GM10847 (cell line): Measurements from ENCODE around the gene GALNT9.

ENCODE experiments used
- POLR2A ChIP-seq: IDR thresholded peaks from 2 replicates; pipeline ENCODE4 v1.6.1; 2011; ENCODE audit not compliant: insufficient read length; ENCODE audit errors: extremely low read depth

The GALNT9 gene

DNA sequence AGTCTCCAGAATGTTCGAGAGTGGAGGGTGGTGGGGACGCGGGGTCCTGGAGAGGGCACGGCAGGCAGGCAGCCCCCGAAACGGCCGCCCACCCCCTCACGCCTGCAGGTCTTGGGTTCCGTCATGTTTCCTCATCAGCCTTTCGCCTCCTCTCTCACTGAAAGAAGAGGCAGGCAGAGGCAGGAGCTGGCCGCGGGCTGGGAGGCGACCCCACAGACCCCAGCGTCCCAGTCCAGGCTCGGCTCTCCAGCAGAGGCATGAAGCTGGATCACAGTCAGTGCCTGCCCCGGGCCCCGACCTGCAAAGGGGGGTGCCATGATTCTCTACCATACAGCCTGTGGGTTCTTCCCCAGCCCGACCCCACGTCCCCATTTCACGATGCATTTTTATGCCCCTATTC lies 13.4 kb downstream of the GALNT9 start:
- TF ChIP-seq POLR2A, result no peak

GRCh38 chr12:132315507-132315906 lies 13.9 kb downstream of the GALNT9 start:
- TF ChIP-seq POLR2A, result no peak

GRCh38 chr12:132314516-132315233 lies 14.7 kb downstream of the GALNT9 start:
- TF ChIP-seq POLR2A, result no peak

DNA sequence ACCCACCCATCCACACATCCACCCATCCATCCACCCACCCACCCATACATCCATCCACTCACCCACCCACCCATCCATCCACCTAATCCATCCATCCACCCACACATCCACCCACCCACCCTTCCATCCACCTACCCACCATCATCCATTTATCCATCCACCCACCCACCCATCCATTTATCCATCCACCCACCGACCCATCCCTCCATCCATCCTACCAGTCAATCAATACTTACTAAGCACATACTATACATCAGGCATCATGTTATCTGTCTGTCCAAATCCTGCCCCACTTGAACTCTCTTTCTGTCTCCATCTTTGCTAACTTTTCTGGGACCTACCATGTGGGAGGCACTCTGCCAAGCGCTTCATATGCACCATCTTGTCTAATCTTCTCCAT lies 15.4 kb downstream of the GALNT9 start:
- TF ChIP-seq POLR2A, result no peak

- no peak for TF ChIP-seq POLR2A
These were observed 16.2 kb downstream of the GALNT9 start for GRCh38 chr12:132313182-132313581.

DNA sequence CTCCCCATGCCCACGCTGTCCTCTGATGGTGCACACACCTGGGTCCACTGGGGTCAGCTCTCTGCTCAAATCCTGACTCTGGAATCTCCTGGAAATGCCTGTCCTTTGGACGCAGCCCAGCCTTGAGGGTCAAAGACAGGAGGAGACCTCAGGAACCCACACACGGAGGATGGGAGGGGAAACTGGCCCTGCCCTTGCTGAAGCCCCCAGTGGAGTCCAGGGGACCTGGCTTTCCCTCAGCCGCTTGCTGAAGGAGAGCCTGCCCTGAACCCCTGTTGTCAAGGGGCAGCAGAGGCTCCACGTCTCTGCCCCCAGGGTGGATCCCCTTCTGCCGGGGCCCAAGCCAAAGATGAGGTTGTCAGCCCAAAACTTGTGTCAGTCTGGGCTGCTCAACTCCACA lies 16.9 kb downstream of the GALNT9 start:
- TF ChIP-seq POLR2A, result no peak

GRCh38 chr12:132311201-132311915 lies 18.0 kb downstream of the GALNT9 start:
- no peak for TF ChIP-seq POLR2A

DNA sequence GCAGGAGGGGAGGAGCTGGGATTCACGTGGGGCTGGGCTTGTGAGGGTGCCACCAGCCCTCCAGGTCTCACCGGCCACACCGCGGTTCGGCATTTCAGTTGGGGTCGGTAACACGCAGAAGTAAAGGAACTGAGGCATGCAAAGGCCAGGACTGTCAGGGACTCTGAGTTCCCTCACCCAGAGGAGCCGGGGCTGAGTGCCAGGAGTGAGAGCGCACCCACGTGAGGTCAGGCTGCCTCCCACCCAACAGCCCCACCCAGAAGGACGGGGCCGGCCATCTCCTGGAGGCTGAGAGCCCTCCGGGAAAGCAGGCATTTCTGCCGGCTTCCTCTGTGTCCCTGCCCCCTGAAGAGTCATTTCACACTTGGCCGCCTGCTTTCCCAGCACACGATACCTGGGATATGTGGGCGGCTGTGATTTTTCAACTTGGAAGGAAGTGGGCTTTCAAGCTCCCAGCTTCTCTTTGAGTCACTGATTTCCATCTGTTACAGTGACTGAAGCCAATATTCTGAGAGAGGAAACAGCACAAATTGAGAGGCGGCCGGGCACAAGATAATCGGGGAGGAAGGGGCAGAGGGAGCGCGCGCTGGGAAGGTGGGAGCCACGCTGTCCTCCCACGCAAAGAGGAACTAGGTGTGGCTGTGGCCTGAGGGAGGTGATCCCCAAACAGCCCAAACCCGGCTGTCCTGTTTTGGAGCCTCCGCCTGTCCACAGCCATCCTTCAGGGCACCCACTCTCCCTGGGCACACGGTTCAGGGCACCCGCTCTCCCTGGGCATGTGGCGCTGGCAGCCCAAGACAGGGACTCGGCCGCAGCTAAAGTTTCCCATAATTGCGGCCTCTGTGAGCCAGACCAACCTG lies 19.0 kb downstream of the GALNT9 start:
- TF ChIP-seq POLR2A, result no peak

DNA sequence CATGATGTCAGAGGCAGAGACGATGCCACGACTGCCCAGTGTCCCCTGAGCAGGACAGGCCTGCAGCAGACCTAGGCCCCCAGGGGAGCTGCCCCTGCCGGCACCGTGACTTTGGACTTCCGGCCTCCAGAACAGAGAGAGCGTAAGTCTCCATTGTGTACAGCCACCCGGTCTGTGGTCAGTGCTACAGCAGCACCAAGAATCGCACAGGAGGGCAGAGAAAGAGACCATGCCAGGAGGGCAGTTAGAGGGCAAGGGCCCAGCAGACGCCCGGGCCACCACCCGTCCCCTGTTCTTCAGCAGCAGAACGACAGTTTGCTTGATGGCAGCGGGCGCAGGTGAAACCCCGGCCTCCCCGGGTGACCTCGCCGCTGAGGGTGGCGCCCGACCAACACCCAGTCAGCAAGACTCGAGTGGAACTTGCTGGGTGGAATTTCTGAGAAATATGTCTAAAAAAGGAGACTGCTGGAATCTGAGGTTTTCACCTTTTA lies 19.7 kb downstream of the GALNT9 start:
- no peak for TF ChIP-seq POLR2A

- no peak for TF ChIP-seq POLR2A
These were observed 20.4 kb downstream of the GALNT9 start for GRCh38 chr12:132308853-132309595.

- TF ChIP-seq POLR2A, result no peak
These were observed 21.2 kb downstream of the GALNT9 start for GRCh38 chr12:132307976-132308852.

DNA sequence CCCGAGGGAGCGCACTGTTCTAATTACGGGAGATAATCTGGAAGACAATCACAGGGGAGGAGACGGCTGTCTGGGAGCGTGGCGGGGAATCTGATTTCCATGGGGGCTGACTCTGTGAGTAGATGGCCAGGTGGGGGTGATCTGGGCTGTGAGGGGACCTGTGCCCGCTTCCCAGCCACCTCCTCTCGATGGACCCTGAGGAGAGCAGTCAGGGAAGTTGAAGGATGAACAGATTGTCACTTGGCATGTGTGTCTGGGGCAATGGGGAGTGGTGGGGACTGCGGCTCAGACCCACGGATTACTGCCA lies 22.6 kb downstream of the GALNT9 start:
- TF ChIP-seq POLR2A, result no peak

DNA sequence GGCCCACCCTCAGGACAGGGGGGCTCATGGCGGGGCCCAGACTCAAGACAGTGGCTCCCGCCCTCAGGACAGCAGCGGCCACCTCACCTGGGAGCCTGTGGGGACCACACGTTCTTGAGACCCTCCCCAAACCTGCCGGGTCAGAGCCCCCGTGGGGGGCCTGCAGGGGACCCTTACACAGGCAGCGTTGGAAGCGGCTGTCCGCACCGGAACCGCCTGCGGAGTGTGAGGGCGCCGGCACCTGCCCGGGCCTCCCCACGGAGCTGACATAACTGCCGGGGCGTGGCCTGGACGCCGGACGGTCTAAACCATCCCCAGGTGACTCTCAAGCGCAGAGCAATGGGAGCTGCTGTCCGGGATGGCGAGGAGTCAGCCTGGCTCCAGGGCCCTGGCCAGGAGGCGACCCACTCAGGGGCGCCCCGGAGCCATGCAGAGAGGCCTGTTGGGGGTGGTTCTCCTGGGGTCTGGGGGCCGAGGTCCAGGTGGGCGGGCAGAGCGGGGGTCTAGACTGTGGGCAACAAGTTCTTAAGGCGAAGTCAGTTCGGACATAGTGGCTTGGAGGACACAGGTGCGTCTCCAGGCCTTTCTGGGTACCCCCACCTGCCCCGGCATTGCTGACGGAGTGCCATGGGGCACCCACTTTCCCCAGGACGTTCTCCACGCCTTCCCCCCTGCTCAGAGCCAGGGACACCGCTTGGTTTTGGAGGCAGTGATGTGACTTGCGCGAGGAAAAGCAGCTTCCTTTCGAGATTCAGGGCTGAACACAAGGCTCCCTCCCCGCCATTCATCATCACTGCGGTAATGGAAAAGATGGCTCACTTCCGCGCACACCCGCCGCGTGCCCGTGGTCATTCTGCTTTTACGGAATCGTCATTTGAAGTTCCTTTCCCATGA lies 23.2 kb downstream of the GALNT9 start:
- TF ChIP-seq POLR2A, result no peak

DNA sequence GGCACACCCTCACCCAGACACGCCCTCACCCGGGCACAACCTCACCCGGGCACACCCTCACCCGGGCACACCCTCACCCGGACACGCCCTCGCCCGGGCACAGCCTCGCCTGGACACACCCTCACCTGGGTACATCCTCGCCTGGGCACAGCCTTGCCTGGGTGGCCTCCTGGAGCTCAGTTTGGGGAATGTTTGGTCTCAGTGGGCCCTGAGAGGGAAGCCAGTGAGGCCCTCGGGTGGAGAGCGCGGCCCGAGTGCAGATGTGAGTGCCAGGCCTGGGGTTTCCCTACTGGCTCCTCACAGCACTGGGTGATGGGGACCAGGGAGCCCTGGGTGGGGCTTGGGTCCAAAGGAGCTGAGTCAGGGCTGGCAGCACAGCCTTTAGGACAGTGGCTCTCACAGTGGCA lies 23.8 kb downstream of the GALNT9 start:
- no peak for TF ChIP-seq POLR2A
